Right lobe of liver (tissue), 6 donors: ENCODE results near the gene KCND1. TPM values are rescaled to one million over a fixed set of nuclear protein-coding genes. Genes with fewer than 3 reads are reported as not detected.

Experiments used
- ATAC-seq, 4 donors: fragments of 200-7000 bp; cut with Tn5 transposase; one replicate each; pipeline ENCODE4 v1.9.1; 2020; ENCODE audit warnings: mild to moderate bottlenecking in 4 of 4, moderate library complexity in 4 of 4
- DNase-seq, 3 donors: peaks; one replicate each; pipeline ENCODE4 v3.0.0-alpha.2; 2020
- H3K27ac ChIP-seq, 3 donors: fragments of 200-600 bp; one replicate each; pipeline ENCODE4 v1.8.0; 2022
- H3K27me3 ChIP-seq, 2 donors: fragments of 200-600 bp; one replicate each; pipeline ENCODE4 v1.8.0; 2022
- H3K36me3 ChIP-seq, 4 donors: fragments of 200-600 bp; sonication (generic) in 1 of 4; one replicate each; pipeline versions ENCODE4 v1.5.1 to v1.8.0; 2017 to 2022; ENCODE audit warnings: control low read depth in 1 of 4
- H3K4me1 ChIP-seq, 4 donors: fragments of 200-600 bp; sonication (generic) in 1 of 4; one replicate each; pipeline versions ENCODE4 v1.5.1 to v1.8.0; 2017 to 2022; ENCODE audit warnings: control low read depth in 1 of 4
- H3K4me3 ChIP-seq, 3 donors: fragments of 200-600 bp; one replicate each; pipeline ENCODE4 v1.8.0; 2022
- H3K9me3 ChIP-seq, 4 donors: fragments of 200-600 bp; sonication (generic) in 1 of 4; one replicate each; pipeline versions ENCODE4 v1.5.1 to v1.8.0; 2017 to 2022; ENCODE audit warnings: control low read depth in 1 of 4
- POLR2A ChIP-seq: fragments of 450-650 bp; IDR thresholded peaks from one replicate; pipeline ENCODE4 v1.6.1; 2017; ENCODE audit warnings: antibody characterized with exemption, mild to moderate bottlenecking
- WGBS: methylation state at CpG from one replicate; pipeline ENCODE4 v1.1.6; 2018; ENCODE audit warnings: low coverage, low lambda C conversion rate; ENCODE audit not compliant: insufficient coverage; ENCODE audit errors: missing lambda C conversion rate; 5-methylcytosine and 5-hydroxymethylcytosine counted together
- intact Hi-C, 2 donors: fragments of 100-400 bp; cut with DNase I; formaldehyde crosslinking; loops; one replicate each; pipeline versions ENCODE4 v1.11.2 to v1.14.1; 2022
- total RNA-seq, 6 experiments: library from RNA; depleted of rRNA in 2 of 6; stranded (reverse); fragments of >200 nt in 2 of 6; fragmentation: NEBNext Ultra II Directional in 3 of 6; extraction: Animal tissue kit (Norgen Biotek cat#: 25700) in 3 of 6; gene quantifications; one replicate each; pipeline versions ENCODE4 v1.1.0 to v1.2.4, GENCODE V29; 2016 to 2023
- TF ChIP-seq, protein P1 (sequence below), 4 donors: fragments of 200-600 bp in 3 of 4; fragments of 450-650 bp in 1 of 4; IDR thresholded peaks; one replicate each; pipeline versions ENCODE4 v1.5.1 to v1.8.0; 2016 to 2022; ENCODE audit warnings: antibody characterized with exemption in 4 of 4, mild to moderate bottlenecking in 2 of 4
- donor health status: DM: no; HTN: yes; CAD: no.
- donor health status: DM: no; HTN: no; CAD: no.
- donor health status: DM: no; HTN: no; CAD: no.
- donor health status: DM: no; HTN: yes; CAD: no.
- donor health status: DM: no; HTN: yes; CAD: no.

The KCND1 gene
- total RNA-seq, 6 experiments from 2014 or later = 0.31 to 1.2 (median 0.46) TPM

DNA sequence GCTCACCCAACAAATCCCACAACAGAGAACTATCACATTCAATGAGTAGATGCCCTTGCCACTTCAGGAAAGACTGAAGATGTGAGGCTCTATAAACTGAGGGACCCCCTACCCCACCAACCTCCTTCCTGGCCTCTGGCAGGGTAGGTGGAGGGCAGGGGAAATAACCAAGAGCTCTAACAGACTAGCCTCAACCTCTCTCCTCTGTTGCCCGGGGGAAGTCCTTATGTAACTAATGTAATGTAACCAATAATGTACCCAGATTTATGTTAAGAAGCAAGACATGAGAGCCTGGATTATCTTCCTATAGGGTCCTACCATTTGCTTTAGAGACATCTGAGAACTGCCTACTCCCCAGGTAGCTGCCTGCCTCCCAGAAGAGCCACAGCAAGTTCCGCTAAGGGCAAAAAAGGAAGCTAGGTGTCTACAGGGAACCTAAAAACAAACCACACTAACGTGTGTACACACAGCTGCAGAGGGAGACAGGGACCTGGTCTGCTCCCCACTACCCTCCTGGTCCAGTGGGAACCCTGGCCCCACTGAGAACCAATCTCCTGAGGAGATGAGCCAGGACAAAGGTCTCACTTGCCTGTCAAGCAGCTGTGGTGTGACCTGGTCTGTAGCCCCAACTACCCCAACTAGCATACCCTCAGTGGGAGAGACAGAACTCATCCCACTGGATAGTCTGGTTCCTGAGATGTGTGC is 32.0 kb downstream of the KCND1 start:
- DNase-seq = no peak
- H3K4me3 ChIP-seq = no peak overlapping the region
- TF ChIP-seq, protein P1, sequence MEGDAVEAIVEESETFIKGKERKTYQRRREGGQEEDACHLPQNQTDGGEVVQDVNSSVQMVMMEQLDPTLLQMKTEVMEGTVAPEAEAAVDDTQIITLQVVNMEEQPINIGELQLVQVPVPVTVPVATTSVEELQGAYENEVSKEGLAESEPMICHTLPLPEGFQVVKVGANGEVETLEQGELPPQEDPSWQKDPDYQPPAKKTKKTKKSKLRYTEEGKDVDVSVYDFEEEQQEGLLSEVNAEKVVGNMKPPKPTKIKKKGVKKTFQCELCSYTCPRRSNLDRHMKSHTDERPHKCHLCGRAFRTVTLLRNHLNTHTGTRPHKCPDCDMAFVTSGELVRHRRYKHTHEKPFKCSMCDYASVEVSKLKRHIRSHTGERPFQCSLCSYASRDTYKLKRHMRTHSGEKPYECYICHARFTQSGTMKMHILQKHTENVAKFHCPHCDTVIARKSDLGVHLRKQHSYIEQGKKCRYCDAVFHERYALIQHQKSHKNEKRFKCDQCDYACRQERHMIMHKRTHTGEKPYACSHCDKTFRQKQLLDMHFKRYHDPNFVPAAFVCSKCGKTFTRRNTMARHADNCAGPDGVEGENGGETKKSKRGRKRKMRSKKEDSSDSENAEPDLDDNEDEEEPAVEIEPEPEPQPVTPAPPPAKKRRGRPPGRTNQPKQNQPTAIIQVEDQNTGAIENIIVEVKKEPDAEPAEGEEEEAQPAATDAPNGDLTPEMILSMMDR (IDR thresholded peaks at IDR 0.05) = no peak
- no peak for TF ChIP-seq POLR2A
- intact Hi-C loops = no loop called here
- no peaks in the 10 kb centered on the region for H3K4me1 ChIP-seq
- no peak for ATAC-seq
- no peaks in the 10 kb centered on the region for H3K9me3 ChIP-seq
- H3K27ac ChIP-seq = peak overlapping the region in 1 of 3 donors; percentile 40
- 80% methylated on average over 3 of the region's 3 CpGs for WGBS
- peaks cover 0 to 10% (median 0%) of the 10 kb centered on the region in 4 donors for H3K36me3 ChIP-seq
- no peaks in the 10 kb centered on the region for H3K27me3 ChIP-seq

DNA sequence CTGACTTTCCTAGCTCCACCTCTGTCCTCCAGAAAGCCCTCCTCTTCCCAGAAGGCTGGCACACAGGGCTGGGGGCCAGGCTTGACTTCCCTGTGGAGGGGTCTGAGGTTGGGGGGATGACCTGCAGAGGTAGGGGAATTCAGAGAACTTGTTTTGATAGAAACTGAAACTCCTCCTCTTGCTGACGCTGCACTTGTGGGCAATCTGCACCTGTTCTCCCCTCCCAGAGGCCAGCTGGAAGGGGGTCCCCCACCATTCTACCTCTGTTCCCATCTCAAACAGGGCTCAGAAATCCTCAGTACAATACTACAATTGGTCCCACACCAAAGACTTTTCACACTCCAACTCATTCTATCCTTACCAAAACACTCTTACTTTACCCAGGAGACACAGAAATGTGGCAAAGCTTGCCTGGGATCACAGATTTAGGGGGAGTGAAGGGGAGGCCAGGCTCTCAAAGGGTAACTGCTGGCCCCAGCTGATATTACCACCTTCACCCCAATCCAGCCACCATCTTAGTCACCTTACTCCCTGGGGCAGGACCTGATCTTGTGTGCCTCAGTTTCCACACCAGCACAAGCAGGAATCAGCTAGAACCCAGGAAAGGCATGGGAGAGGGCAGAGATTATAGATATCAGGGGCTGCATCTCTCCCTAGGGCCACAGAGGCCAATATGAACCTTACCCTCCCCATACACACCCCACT is 32.8 kb downstream of the KCND1 start:
- TF ChIP-seq, protein P1 (IDR thresholded peaks at IDR 0.05) = no peak
- TF ChIP-seq POLR2A = no peak
- DNase-seq = no peak
- H3K4me3 ChIP-seq = no peak overlapping the region
- no peak for ATAC-seq
- no peaks in the 10 kb centered on the region for H3K4me1 ChIP-seq
- no peaks in the 10 kb centered on the region for H3K27me3 ChIP-seq
- 83% methylated on average over 1 of the region's 1 CpG for WGBS
- no peaks in the 10 kb centered on the region for H3K9me3 ChIP-seq
- intact Hi-C loops = no loop called here
- H3K36me3 ChIP-seq = peaks cover 0 to 17% (median 0%) of the 10 kb centered on the region in 4 donors
- peak overlapping the region in 1 of 3 donors; percentile 40 for H3K27ac ChIP-seq

DNA sequence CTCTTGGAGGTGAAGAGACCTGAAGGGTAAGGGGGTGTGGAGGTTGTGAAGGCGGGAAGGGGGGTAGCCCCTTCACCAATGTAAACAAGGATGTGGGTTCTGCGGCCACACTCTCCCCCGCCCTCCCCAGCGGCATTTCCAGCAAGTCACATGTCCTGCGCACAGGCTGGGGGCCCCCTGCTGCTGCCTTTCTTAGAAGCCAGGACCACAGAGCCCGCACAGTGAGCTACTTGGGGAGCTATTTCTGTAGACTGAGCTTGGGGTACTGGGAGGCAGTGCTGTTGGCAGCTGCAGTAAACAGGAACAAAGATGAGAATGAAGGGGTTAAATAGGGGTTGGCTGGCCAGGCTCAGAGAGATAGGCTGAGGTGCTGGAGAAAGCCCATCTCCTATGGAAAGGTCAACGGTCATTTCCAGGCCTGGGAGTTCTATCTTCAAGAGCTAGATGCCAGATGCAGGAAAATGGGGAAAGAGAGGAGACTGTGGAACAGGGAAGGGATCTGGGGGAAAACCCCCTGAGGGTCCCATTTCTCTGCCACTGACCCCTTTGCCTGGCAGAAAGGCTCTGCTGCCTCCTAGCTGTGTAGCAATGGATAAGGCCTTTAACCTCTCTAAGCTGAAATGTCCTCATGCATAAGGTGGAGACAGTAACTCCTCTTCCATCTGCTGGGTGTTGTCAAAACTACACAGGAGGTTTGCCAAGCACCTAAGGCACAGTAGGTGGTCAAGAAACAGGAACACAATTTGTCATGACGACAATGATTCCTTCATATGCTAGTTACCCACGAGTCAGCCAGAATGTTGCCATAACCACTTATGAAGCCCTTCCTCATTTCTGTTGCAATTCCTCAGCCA is 34.4 kb downstream of the KCND1 start:
- peaks cover 0 to 18% (median 0%) of the 10 kb centered on the region in 4 donors for H3K36me3 ChIP-seq
- intact Hi-C loops = no loop called here
- ATAC-seq (peak; percentile 39 to 67 (median 50)), DNase-seq (peak in 2 of 3 donors; percentile 58 to 71)
- H3K27me3 ChIP-seq = no peaks in the 10 kb centered on the region
- TF ChIP-seq, protein P1 (IDR thresholded peaks at IDR 0.05) = peak in 2 of 4 donors; percentile 9 to 11
- no peak for TF ChIP-seq POLR2A
- no peak overlapping the region for H3K4me3 ChIP-seq
- peak overlapping the region in 1 of 3 donors; percentile 4 for H3K27ac ChIP-seq
- 27% methylated on average over 2 of the region's 9 CpGs for WGBS
- no peaks in the 10 kb centered on the region for H3K9me3 ChIP-seq
- H3K4me1 ChIP-seq = no peaks in the 10 kb centered on the region

DNA sequence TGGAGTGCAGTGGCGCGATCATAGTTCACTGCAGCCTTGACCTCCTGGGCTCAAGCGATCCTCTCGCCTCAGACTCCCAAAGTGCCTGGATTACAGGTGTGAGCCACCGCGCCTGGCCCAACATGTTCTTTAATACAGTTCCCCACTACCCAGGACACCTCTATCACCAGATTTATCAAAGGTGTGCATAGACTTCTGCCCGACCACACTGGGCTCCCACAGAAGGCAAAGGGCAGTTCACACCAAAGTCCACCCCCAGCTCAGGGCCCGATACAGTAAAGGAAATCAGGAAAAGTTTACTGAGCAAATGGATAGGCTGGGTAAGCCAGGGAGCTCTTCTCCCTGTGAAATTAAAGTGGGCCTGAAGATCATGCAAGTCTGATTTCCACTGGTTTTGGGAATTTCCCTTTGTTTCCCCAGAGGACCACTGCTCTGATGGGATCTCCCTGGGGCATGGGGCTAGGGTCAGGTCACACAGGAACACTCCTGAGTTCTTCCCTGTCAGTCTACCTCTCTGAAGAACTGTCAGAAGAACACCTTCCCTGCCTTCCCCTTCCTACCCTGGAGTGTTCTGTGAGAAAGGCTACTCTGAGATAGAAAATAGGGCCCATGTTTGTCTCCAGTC is 35.1 kb downstream of the KCND1 start:
- TF ChIP-seq, protein P1 (IDR thresholded peaks at IDR 0.05) = no peak
- H3K4me1 ChIP-seq = no peaks in the 10 kb centered on the region
- WGBS = 69% methylated on average over 6 of the region's 8 CpGs
- no peak for DNase-seq
- H3K9me3 ChIP-seq = no peaks in the 10 kb centered on the region
- no peak for ATAC-seq
- H3K27ac ChIP-seq = peak overlapping the region in 1 of 3 donors; percentile 8
- peaks cover 0 to 18% (median 0%) of the 10 kb centered on the region in 4 donors for H3K36me3 ChIP-seq
- no peaks in the 10 kb centered on the region for H3K27me3 ChIP-seq
- intact Hi-C loops = no loop called here
- H3K4me3 ChIP-seq = no peak overlapping the region
